HepG2 (cell line): ENCODE measurements around the gene RGP1. TPM values are rescaled to one million over a fixed set of nuclear protein-coding genes. Genes with fewer than 3 reads are reported as not detected.

Experiments
- DPF2 ChIP-seq: sonication (generic); formaldehyde crosslinking; IDR thresholded peaks from 2 replicates; pipeline ENCODE4 v1.4.0; 2020; ENCODE audit warnings: mild to moderate bottlenecking, low read depth, missing genetic modification reagents, borderline replicate concordance
- E2F1 ChIP-seq: sonication (generic); formaldehyde crosslinking; IDR thresholded peaks from 2 replicates; pipeline ENCODE4 v1.5.0; 2020; ENCODE audit warnings: missing genetic modification reagents
- EED ChIP-seq: sonication (generic); formaldehyde crosslinking; IDR thresholded peaks from 2 replicates; pipeline ENCODE4 v1.5.0; 2020; ENCODE audit warnings: mild to moderate bottlenecking, missing genetic modification reagents
- GATA4 ChIP-seq: sonication (generic); IDR thresholded peaks from 2 replicates; pipeline ENCODE4 v1.6.1; 2016; ENCODE audit warnings: antibody characterized with exemption, low read depth, borderline replicate concordance
- HDAC2 ChIP-seq: sonication (generic); formaldehyde crosslinking; IDR thresholded peaks from 2 replicates; pipeline ENCODE4 v1.4.0; 2020; ENCODE audit warnings: missing genetic modification reagents
- HOXD1 ChIP-seq: sonication (generic); formaldehyde crosslinking; IDR thresholded peaks from 2 replicates; pipeline ENCODE4 v1.5.0; 2020; ENCODE audit warnings: missing genetic modification reagents
- KDM1A ChIP-seq: IDR thresholded peaks from 2 replicates; pipeline ENCODE4 v1.6.1; 2016; ENCODE audit warnings: missing compliant biosample characterization
- RAD21 ChIP-seq: fragments of 450-650 bp; formaldehyde crosslinking; IDR thresholded peaks from 2 replicates; pipeline ENCODE4 v1.5.0; 2020; ENCODE audit warnings: mild to moderate bottlenecking
- TMF1 ChIP-seq: sonication (generic); formaldehyde crosslinking; IDR thresholded peaks from 2 replicates; pipeline ENCODE4 v1.8.1; 2022; ENCODE audit warnings: low read depth, missing genetic modification reagents
- ZBTB20 ChIP-seq: sonication (generic); formaldehyde crosslinking; IDR thresholded peaks from 2 replicates; pipeline ENCODE4 v1.8.1; 2023; ENCODE audit warnings: missing genetic modification reagents, low read depth, mild to moderate bottlenecking, borderline replicate concordance
- ZNF136 ChIP-seq: sonication (generic); formaldehyde crosslinking; IDR thresholded peaks from 2 replicates; pipeline ENCODE4 v1.8.1; 2022; ENCODE audit warnings: low read depth, mild to moderate bottlenecking, moderate library complexity, missing genetic modification reagents
- ZNF317 ChIP-seq: sonication (generic); formaldehyde crosslinking; IDR thresholded peaks from 2 replicates; pipeline ENCODE4 v1.5.0; 2020; ENCODE audit warnings: mild to moderate bottlenecking, missing genetic modification reagents
- ZNF557 ChIP-seq: sonication (generic); formaldehyde crosslinking; IDR thresholded peaks from 2 replicates; pipeline ENCODE4 v1.4.0; 2020; ENCODE audit warnings: missing genetic modification reagents
- ZNF720 ChIP-seq: sonication (generic); formaldehyde crosslinking; IDR thresholded peaks from 2 replicates; pipeline ENCODE4 v1.4.0; 2020; ENCODE audit warnings: missing genetic modification reagents
- polyA plus RNA-seq, 8 experiments: library from polyadenylated mRNA; depleted of rRNA in 3 of 8; stranded (reverse) in 7 of 8; unstranded in 1 of 8; fragments of >200 nt; fragmentation: Illumina TruSeq in 4 of 8; extraction: Trizol in 4 of 8; gene quantifications; 2 replicates each; pipeline versions ENCODE4 v1.2.1 to v1.2.3, GENCODE V29; 2011 to 2016; ENCODE audit warnings: low read depth in 4 of 8, missing spikeins in 1 of 8, mixed read lengths in 1 of 8; ENCODE audit not compliant: insufficient read depth in 1 of 8
- total RNA-seq, 5 experiments: library from RNA; depleted of rRNA; stranded (reverse); fragments of >200 nt; fragmentation: Illumina TruSeq; extraction: Trizol; gene quantifications; 2 replicates each; pipeline ENCODE4 v1.2.3, GENCODE V29; 2016; ENCODE audit warnings: low read depth in 1 of 5
- TF ChIP-seq, protein P1 (sequence below): sonication (generic); formaldehyde crosslinking; IDR thresholded peaks from 2 replicates; pipeline ENCODE4 v1.9.0; 2022; ENCODE audit warnings: low read depth, missing genetic modification reagents
- TF ChIP-seq, protein P2 (sequence below): IDR thresholded peaks from 2 replicates; pipeline ENCODE4 v1.6.1; 2016; ENCODE audit warnings: control low read depth
- TF ChIP-seq, protein P3 (sequence below), 2 experiments: fragments of 450-650 bp in 1 of 2; sonication (generic) in 1 of 2; formaldehyde crosslinking in 1 of 2; IDR thresholded peaks; 2 replicates each; pipeline versions ENCODE4 v1.6.1 to v1.8.0; 2016 to 2022; ENCODE audit warnings: antibody characterized with exemption in 1 of 2, mild to moderate bottlenecking in 1 of 2, missing genetic modification reagents in 1 of 2

The RGP1 gene
- total and polyA plus RNA-seq, 2 of the 13 experiments (the other 11 are each of a cell fraction or from before 2014, with no cell fraction given): 12.7 to 21.0 TPM

DNA sequence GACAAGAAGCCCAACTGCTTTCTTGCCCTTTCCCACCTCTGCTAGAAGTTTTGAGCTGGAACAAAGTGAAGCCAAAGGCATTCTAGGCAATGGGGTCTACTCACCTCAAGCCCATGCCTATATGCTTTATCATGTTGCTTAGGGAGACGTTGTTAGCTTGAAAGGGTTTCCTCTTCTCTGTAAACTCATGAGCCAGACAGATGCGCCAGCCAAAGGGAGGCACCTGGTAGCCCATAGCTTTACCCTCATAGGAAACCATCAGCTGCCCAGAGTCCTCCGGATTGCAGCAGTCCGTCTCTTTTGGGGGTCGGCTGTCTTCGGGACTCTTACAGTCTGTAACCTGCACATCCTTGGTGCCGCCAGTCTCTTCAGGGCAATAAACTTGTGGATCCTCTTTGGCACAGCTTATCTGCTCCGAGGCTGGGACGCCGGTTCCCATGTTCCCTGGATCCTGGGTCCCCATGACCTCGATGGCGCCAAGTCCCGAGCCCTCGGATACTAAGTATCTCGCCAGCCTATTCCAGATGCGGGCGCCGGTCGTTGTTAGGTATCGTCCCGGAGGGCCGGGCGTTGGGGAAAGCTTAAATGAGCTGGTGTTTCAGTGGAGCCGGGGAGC lies 737 bp upstream of the RGP1 start (continued):
- TF ChIP-seq, protein P1, sequence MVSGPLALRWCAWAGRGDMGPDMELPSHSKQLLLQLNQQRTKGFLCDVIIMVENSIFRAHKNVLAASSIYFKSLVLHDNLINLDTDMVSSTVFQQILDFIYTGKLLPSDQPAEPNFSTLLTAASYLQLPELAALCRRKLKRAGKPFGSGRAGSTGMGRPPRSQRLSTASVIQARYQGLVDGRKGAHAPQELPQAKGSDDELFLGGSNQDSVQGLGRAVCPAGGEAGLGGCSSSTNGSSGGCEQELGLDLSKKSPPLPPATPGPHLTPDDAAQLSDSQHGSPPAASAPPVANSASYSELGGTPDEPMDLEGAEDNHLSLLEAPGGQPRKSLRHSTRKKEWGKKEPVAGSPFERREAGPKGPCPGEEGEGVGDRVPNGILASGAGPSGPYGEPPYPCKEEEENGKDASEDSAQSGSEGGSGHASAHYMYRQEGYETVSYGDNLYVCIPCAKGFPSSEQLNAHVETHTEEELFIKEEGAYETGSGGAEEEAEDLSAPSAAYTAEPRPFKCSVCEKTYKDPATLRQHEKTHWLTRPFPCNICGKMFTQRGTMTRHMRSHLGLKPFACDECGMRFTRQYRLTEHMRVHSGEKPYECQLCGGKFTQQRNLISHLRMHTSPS: no peak
- TF ChIP-seq, protein P2, sequence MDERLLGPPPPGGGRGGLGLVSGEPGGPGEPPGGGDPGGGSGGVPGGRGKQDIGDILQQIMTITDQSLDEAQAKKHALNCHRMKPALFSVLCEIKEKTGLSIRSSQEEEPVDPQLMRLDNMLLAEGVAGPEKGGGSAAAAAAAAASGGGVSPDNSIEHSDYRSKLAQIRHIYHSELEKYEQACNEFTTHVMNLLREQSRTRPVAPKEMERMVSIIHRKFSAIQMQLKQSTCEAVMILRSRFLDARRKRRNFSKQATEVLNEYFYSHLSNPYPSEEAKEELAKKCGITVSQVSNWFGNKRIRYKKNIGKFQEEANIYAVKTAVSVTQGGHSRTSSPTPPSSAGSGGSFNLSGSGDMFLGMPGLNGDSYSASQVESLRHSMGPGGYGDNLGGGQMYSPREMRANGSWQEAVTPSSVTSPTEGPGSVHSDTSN (CRISPR knock-in tag): no peak
- no peak for TF ChIP-seq ZNF557
- TF ChIP-seq GATA4: no peak
- TF ChIP-seq HOXD1: no peak
- no peak for TF ChIP-seq ZBTB20 (CRISPR knock-in tag)
- TF ChIP-seq, protein P3, sequence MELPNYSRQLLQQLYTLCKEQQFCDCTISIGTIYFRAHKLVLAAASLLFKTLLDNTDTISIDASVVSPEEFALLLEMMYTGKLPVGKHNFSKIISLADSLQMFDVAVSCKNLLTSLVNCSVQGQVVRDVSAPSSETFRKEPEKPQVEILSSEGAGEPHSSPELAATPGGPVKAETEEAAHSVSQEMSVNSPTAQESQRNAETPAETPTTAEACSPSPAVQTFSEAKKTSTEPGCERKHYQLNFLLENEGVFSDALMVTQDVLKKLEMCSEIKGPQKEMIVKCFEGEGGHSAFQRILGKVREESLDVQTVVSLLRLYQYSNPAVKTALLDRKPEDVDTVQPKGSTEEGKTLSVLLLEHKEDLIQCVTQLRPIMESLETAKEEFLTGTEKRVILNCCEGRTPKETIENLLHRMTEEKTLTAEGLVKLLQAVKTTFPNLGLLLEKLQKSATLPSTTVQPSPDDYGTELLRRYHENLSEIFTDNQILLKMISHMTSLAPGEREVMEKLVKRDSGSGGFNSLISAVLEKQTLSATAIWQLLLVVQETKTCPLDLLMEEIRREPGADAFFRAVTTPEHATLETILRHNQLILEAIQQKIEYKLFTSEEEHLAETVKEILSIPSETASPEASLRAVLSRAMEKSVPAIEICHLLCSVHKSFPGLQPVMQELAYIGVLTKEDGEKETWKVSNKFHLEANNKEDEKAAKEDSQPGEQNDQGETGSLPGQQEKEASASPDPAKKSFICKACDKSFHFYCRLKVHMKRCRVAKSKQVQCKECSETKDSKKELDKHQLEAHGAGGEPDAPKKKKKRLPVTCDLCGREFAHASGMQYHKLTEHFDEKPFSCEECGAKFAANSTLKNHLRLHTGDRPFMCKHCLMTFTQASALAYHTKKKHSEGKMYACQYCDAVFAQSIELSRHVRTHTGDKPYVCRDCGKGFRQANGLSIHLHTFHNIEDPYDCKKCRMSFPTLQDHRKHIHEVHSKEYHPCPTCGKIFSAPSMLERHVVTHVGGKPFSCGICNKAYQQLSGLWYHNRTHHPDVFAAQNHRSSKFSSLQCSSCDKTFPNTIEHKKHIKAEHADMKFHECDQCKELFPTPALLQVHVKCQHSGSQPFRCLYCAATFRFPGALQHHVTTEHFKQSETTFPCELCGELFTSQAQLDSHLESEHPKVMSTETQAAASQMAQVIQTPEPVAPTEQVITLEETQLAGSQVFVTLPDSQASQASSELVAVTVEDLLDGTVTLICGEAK (IDR thresholded peaks at IDR 0.05): no peak
- TF ChIP-seq, protein P3 (CRISPR knock-in tag; IDR thresholded peaks at IDR 0.05): no peak
- TF ChIP-seq EED: no peak
- peak; percentile 46; the same call in 1 of the 2 replicates for TF ChIP-seq ZNF317
- TF ChIP-seq E2F1 (CRISPR knock-in tag): no peak
- no peak for TF ChIP-seq ZNF720 (CRISPR knock-in tag)
- no peak for TF ChIP-seq DPF2 (CRISPR knock-in tag)
- no peak for TF ChIP-seq RAD21 (CRISPR knock-in tag)
- no peak for TF ChIP-seq KDM1A
- TF ChIP-seq ZNF136 (CRISPR knock-in tag): no peak
- TF ChIP-seq TMF1 (CRISPR knock-in tag): no peak
- no peak for TF ChIP-seq HDAC2 (CRISPR knock-in tag)
